Measurements from ENCODE around the gene SEZ6L.

Gene SEZ6L

GRCh38 chr22:26259510-26259909 is 90.2 kb downstream of the SEZ6L start:
- no peak for TF ChIP-seq CTCF (IDR thresholded peaks at IDR 0.05; ENCODE audit: low read depth, low read length)
- no peak overlapping the region for H3K4me3 ChIP-seq (ENCODE audit: low read depth, low read length)

- no peak overlapping the region for H3K4me3 ChIP-seq (ENCODE audit: low read depth, low read length)
- TF ChIP-seq CTCF (IDR thresholded peaks at IDR 0.05; ENCODE audit: low read depth, low read length), result no peak
Observed at GRCh38 chr22:26264162-26264561, 94.9 kb downstream of the SEZ6L start.

- TF ChIP-seq CTCF (IDR thresholded peaks at IDR 0.05; ENCODE audit: low read depth, low read length), result no peak
- no peak overlapping the region for H3K4me3 ChIP-seq (ENCODE audit: low read depth, low read length)
Observed at GRCh38 chr22:26265281-26265680, 96.0 kb downstream of the SEZ6L start.

GRCh38 chr22:26265909-26266308 is 96.6 kb downstream of the SEZ6L start:
- no peak for TF ChIP-seq CTCF (IDR thresholded peaks at IDR 0.05; ENCODE audit: low read depth, low read length)

GRCh38 chr22:26267856-26268255 is 98.6 kb downstream of the SEZ6L start:
- H3K4me3 ChIP-seq (ENCODE audit: low read depth, low read length), result no peak overlapping the region
- no peak for TF ChIP-seq CTCF (IDR thresholded peaks at IDR 0.05; ENCODE audit: low read depth, low read length)

More at GRCh38 chr22:26265909-26266308, 96.6 kb downstream of the SEZ6L start:
- H3K4me3 ChIP-seq (ENCODE audit: low read depth, low read length), result no peak overlapping the region

- no peak for TF ChIP-seq CTCF (IDR thresholded peaks at IDR 0.05; ENCODE audit: low read depth, low read length)
- no peak overlapping the region for H3K4me3 ChIP-seq (ENCODE audit: low read depth, low read length)
Observed at GRCh38 chr22:26269572-26269971, 100.3 kb downstream of the SEZ6L start.

- no peak for TF ChIP-seq CTCF (IDR thresholded peaks at IDR 0.05; ENCODE audit: low read depth, low read length)
- no peak overlapping the region for H3K4me3 ChIP-seq (ENCODE audit: low read depth, low read length)
Observed at GRCh38 chr22:26271427-26271826, 102.2 kb downstream of the SEZ6L start.
